ENCODE results near the gene AHCY.
A peak's percentile ranks its signal among the peaks of the same experiment; 100 is the strongest.
"Not testable (repeated sequence)": the region's sequence is repeated elsewhere in the genome, so short reads cannot be mapped to it uniquely, and the experiment has no call there.

AHCY gene

DNA sequence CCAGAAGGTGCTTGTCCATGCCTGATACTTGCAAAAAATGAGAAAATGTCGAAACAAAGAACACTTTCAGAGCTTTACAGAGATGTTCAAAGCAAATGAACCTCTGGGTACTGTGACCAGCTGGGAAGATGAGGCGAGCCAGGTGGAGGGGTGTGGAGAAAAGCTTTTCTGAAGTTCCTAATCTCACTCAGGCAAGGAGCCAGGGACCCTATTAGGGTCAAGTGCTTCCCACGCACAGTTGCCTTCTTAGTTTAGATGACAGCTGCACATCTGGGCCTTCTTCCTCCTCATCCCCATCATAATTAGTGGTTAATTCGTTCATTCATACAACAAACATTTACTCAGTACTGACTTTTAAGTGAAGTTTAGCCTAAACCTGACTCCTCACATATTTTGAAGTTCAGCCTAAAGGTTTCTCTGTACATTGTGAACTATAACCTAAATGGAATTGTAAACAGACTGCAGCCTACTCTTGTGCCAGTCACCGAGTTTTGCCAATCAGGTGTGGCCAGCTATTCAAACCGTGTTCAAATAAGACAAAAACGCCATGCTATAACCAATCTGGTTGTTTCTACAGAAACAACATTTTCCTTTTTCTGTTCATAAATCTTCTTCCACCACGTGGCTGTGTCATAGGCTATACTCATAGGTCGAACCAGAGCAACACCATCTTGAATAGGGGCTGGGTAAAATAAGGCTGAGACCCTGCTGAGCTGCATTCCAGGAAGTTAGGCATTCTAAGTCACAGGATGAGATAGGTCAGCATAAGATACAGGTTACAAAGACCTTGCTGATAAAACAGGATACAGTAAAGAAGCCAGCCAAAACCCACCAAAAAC, 19.3 kb upstream of the AHCY start:
- no peak for DNase-seq

- DNase-seq = no peak
These were observed 17.7 kb upstream of the AHCY start for GRCh38 chr20:34320861-34321260.

DNA sequence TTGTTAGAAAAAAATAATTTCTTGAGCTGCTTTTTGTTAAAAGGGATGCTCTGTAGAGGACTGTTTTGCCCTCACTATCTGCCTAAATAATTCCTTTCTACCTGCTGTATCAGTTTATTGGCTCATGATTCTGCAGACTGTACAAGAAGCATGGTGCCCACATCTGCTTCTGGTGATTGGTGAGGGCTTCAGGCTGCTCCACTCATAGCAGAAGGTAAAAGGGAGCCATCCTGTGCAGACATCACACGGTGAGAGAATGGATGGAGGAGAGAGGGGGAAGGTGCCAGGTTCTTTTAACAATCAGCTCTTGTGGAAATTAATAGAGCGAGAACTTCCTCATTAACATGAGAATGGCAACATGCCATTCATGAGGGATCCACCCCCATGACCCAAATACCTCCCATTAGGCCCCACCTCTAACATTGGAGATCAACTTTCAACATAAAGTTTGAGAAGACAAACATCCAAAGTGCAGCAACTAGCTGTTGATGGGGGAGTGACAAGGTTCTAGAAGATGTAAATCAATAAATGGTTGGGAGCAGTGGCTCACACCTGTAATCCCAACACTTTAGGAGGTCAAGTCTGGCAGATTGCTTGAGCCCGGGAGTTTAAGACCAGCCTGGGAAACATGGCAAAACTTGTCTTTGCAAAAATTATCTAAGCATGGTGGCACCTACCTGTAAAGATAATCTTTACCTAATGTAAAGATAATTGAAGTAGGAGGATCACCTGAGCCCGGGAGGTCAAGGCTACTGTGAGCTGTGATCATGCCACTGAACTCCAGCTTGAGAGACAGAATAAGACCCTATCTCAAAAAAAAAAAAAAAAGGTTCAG, 15.7 kb upstream of the AHCY start:
- no peak for DNase-seq

DNA sequence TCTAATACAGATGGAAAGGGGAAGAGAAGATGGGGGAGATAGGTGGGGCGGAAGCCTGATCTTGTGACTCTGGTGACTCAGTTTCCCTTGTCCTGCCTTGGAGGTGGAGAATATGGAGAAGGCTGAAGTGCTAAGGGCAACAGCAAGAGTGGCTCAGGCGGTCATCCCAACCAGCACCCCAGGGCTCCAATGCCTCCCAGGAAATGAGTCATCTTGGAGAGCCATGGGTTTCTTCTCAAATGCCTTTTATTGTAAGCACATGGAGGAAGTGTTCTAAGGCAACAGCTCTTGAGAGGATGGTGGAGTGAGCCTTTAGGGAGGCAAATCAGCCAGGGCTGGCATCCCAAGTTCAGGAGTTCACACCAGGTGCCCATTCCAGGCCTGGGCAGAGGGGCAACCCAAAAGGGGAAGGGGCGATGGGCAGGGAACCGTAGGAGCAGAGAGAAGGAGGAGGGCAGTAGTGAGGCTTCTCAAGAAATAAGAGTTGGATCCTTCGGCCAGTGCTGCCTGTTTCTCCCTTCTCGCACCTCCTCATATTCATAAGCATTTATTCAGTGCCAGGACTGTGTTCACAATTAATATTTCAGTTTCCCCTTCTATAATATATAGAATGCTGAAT, 13.2 kb upstream of the AHCY start:
- DNase-seq = no peak

- DNase-seq = no peak
These were observed 12.1 kb upstream of the AHCY start for GRCh38 chr20:34315236-34315635.

DNA sequence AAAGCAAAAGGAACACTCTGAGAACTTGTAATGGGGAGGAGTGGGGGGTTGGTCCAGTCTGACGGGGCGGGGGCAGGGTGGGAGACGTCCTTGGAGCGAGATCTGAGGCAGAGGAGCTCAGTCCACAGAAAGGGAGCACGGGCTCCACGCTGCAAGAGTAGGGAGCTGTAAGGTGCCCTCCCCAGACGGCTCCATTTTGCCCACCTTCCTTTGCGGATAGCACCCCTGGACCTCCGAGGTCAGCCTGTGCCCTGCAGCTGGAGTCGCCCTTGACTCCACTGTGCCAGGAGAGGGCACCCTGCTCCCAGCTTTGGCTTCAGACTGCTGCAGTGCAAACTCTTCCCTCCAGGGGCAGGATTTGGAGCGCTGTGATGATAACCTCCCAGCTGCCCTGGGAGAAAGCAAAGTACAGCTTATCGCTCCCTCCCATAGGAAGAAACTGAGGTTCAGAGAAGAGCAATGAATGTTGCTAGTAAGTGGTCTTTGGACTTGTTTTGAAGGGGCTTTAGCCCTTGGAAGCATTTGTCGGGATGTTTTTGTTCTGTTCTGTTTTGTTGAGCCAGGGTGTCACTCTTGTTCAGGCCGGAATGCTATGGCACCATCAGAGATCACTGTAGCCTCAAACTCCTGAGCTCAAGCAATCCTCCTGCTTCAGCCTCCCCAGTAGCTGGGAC, 9.5 kb upstream of the AHCY start:
- DNase-seq = peak; percentile 88

DNA sequence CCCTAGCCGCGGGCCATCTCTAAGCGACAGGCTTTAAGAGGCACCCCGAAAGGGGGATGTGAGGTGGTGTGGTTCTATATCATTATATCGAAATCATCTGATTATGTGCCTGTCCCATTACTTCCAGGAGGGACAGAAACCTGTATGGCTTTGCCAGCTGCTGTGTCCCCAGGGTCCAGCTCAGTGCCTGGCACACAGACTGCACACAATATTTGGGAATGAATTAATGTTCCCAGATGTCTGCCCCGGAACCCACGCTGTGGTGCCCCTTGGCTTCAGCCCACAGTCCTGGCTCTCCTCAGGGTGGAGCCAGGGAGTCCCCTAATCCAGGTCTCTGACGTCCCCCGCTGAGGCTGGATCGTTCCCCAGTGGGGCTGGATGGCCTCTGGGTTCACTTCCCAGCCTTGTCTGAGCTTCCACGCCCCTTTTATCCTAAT, 8.9 kb upstream of the AHCY start:
- no peak for DNase-seq

DNA sequence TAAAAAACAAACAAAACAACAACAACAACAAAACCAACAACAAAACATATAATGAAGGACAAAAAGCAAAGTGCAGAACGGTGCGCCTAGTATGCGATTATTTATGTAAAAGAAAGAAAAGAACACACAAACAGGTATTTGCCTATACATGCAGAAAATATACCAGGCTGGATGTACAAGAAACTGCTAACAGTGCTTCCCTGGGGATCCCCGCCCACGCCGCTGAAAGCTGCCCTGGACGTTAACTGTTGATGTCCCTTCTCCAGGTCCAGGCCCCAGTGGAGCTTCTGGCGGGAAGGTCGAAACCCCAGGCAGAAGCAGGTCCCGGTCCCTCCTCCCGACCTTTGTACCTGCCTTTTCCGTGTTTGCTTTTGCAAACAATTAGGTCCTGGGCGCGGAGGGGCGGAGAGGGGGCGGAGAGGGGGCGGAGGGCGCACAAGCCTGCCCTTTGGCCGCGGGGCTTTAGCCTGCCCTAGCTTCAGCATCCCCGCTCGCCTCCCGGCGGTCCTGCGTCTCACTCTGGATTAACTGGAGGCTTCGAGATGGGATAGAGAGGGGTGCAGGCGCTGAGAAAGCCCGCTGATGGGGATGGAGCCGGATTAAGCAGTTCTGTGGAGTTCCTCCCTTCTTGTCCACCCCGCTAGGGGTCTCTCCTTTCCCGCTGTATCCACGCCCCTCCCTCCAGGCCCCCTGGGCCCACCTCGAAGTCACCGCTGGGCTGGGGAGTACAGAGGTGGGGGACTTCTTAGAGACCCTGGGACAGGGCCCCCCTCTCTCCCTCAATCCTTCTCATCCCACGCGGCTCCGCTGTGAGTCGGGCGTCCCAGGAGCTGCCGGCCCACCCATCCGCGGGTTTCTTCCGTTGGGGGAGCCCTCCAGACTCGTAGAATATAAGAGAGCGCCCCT, 8.2 kb upstream of the AHCY start:
- DNase-seq = no peak

DNA sequence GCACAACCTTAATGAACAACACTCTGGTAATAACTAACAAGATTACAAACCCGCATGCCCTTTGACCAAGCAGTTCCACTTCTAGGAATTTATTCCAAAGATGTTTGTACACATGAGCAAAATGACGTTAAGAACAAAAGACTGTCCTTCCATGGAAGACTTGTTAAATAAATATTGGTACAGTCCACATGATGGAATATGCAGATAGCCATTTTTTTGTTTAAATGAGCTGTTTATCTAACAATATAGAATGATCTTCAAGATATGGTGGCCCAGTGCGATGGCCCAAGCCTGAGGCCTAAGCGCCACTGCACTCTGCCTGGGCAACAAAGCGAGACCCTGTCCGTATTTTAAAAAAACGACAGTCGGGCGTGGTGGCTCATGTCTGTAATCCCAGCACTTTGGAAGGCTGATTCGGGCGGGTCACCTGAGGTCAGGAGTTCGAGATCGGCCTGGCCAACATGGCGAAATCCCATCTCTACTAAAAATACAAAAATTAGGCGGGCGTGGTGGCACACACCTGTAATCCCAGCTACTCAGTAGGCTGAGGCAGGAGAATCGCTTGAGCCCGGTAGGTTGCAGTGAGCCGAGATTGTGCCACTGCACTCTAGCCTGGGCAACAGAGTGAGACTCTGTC, 7.4 kb upstream of the AHCY start:
- no peak for DNase-seq

GRCh38 chr20:34309691-34310090, 6.5 kb upstream of the AHCY start:
- DNase-seq = no peak

GRCh38 chr20:34305333-34306230, 2.4 kb upstream of the AHCY start:
- DNase-seq = no peak

DNA sequence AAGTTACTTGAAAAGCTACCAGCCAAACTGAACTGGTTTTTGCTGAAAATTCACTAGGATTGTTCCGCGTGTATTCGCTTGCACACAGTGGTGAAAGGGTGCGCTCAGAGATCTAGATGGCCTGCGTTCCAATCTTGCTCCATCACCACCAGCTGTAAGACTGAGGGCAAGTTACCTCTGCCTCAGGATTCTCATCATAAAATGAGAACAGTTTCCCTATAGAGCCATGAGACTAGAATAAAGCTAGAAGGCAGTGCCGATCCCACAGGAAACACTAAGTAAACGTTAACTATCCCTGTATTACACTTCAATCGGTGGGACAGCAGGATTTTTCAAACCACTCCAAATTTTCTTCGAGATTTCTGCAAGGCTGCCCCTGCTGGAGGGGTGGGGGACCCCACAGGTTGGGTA, 838 bp downstream of the AHCY start:
- DNase-seq = no peak

DNA sequence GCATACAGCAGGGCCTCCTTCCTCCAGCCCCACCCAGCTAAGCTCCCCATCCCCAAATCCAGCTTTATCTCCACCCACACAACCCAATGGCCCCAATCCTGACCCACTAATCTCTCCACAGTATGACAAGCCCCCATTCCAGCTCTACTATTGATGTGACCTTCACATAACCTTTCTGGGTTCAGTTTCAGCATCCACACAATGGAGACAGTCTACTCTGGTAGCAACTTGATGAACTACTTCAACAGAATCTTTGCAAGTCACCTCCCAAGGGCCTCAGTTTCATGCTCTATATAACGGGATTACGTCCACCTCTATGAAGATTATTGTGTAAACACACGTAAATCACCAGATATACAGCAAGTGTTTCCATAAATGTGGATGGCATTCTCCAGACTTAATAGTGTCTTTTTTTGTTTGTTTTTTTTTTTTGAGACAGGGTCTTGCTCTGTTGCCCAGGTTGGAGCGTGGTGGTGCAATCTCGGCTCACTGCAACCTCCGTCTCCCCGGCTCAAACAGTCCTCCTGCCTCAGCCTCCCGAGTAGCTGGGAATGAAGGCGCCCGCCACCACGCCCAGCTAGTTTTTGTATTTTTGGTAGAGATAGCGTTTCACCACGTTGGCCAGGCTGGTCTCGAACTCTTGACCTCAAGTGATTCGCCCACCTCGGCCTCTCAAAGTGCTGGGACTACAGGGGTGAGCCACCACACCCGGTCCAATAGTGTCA, 1.4 kb downstream of the AHCY start:
- no peak for DNase-seq

- no peak for DNase-seq
These were observed 2.2 kb downstream of the AHCY start for GRCh38 chr20:34300809-34301586.

GRCh38 chr20:34300256-34300806, 2.8 kb downstream of the AHCY start:
- DNase-seq = no peak

DNA sequence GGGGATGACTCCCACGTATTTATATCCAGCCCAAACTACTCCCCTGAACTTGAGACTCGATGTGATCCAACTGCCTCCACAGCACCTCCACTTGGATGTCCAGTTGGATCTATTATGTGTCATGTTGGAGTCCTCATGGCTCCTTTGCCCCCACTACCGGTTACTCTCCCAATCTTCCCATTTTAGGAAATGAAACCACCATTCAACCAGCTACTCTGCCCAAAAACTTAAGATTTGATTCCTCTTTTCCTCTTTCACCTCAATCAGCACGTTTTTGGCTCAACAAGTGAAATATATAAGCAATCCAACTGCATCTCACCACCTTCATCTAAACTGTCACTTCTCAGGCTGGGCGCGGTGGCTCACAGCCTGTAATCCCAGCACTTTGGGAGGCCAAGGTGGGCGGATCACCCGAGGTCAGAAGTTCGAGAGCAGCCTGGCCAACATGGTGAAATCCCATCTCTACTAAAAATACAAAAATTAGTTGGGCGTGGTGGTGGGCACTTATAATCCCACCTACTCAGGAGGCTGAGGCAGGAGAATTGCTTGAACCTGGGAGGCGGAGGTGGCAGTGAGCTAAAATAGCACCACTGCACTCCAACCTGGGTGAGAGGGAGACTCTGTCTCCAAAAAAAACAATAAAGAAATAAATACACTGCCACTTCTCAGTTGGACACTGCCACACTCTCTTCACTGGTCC, 3.4 kb downstream of the AHCY start:
- DNase-seq = no peak

DNA sequence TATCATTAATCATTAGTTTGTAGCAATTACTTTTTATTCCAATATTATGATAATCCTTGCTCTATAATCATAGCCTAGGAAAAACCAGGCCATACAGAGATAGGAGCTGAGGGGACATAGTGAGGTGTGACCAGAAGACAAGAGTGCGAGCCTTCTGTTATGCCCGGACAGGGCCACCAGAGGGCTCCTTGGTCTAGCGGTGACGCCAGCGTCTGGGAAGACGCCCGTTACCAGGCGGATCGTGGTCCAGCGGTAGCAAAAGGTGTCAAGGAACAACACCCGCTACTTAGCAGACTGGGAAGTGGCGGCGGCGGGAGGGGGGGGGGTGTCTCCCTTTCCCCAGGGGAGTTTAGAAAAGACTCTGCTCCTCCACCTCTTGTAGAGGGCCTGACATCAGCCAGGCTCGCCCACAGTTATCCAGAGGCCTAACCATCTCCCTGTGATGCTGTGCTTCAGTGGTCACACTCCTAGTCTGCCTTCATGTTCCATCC, 4.8 kb downstream of the AHCY start:
- not testable (repeated sequence) for DNase-seq

GRCh38 chr20:34296468-34296867, 6.7 kb downstream of the AHCY start:
- DNase-seq = no peak
